ENCODE results near the gene ATAD3A. TPM values are rescaled to one million over a fixed set of nuclear protein-coding genes. Genes with fewer than 3 reads are reported as not detected.

ATAD3A gene
- total RNA-seq, 1 donor from 2014 or later = 32.1 TPM

DNA sequence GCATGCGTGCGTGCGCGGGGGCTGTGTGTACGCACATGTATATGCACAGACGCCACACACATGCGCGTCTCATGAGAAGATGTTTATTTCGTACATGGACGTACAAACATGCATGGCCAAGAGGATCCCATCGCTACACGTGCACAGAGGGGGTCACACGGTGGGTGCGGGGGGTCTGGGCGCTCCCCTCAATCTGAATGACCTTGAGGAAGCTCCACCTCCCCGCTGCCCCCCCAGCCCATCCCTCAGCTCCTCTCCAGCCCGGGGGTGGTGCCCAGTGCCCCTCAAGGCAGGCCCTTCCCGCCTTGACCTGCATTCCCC lies 27.0 kb downstream of the ATAD3A start:
- Mint-ChIP-seq H3K27me3 (ENCODE audit: unreplicated experiment) (peaks cover 12% of the 10 kb centered on the region), H3K36me3 (ENCODE audit: unreplicated experiment) (no peaks in the 10 kb centered on the region), H3K27ac (ENCODE audit: unreplicated experiment) (peak overlapping the region; percentile 33), H3K4me3 (ENCODE audit: unreplicated experiment) (peak overlapping the region; percentile 80), H3K9me3 (ENCODE audit: unreplicated experiment) (peaks cover 9% of the 10 kb centered on the region), H3K4me1 (ENCODE audit: low read depth, unreplicated experiment) (peaks cover 5% of the 10 kb centered on the region)
- TF ChIP-seq, protein P1, sequence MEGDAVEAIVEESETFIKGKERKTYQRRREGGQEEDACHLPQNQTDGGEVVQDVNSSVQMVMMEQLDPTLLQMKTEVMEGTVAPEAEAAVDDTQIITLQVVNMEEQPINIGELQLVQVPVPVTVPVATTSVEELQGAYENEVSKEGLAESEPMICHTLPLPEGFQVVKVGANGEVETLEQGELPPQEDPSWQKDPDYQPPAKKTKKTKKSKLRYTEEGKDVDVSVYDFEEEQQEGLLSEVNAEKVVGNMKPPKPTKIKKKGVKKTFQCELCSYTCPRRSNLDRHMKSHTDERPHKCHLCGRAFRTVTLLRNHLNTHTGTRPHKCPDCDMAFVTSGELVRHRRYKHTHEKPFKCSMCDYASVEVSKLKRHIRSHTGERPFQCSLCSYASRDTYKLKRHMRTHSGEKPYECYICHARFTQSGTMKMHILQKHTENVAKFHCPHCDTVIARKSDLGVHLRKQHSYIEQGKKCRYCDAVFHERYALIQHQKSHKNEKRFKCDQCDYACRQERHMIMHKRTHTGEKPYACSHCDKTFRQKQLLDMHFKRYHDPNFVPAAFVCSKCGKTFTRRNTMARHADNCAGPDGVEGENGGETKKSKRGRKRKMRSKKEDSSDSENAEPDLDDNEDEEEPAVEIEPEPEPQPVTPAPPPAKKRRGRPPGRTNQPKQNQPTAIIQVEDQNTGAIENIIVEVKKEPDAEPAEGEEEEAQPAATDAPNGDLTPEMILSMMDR (IDR thresholded peaks at IDR 0.05; ENCODE audit: partially characterized antibody, unreplicated experiment) = no peak
- no peak for DNase-seq

GRCh38 chr1:1539310-1540089 lies 27.5 kb downstream of the ATAD3A start:
- H3K4me3 Mint-ChIP-seq (ENCODE audit: unreplicated experiment) = peak overlapping the region; percentile 57
- TF ChIP-seq, protein P1 (IDR thresholded peaks at IDR 0.05; ENCODE audit: partially characterized antibody, unreplicated experiment) = no peak
- peak; percentile 62 for DNase-seq
- peaks cover 5% of the 10 kb centered on the region for H3K4me1 Mint-ChIP-seq (ENCODE audit: low read depth, unreplicated experiment)
- peaks cover 9% of the 10 kb centered on the region for H3K9me3 Mint-ChIP-seq (ENCODE audit: unreplicated experiment)
- no peak overlapping the region for H3K27ac Mint-ChIP-seq (ENCODE audit: unreplicated experiment)
- no peaks in the 10 kb centered on the region for H3K36me3 Mint-ChIP-seq (ENCODE audit: unreplicated experiment)
- peaks cover 12% of the 10 kb centered on the region for H3K27me3 Mint-ChIP-seq (ENCODE audit: unreplicated experiment)

DNA sequence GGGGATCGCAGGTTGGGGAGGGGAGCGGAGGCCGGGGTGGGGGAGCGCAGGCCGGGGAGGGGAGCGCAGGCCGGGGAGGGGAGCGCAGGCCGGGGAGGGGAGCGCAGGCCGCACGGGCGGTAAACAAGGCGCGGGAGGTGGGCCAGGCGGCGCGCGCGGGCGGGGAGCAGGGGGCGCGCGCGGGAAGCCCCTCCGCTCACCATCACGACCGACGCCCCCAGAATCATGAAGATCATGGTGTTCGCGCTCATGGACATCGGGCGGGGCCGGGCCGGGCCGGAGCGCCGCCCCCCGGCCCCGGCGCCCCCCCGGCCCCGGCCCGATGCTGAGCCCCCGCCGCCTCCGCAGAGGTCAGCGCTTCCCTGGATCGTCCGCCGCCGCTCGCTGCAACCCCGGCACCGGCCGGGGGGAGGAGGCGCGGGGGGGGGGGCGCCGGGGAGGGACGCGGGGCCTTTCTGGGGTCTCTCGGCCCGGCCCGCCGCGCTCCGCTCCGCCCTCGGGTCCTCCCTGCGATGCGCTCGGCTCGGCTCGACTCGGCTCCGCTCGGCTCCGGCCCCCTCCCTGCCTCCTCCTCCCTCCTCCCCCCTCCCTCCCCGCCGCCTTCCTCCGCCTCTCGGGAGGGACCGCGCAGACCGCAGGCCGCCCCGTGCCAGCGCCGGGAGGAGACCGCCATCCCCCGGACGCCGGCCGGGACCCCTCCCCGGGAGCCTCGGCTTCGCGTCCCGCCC lies 28.3 kb downstream of the ATAD3A start, which contains the start of gene TMEM240:
TMEM240 (minus strand) TSS at position 535 of the 728 bp plus-strand sequence; CDS start at position 257, 278 bp downstream.
- peaks cover 12% of the 10 kb centered on the region for H3K27me3 Mint-ChIP-seq (ENCODE audit: unreplicated experiment)
- peaks cover 9% of the 10 kb centered on the region for H3K9me3 Mint-ChIP-seq (ENCODE audit: unreplicated experiment)
- H3K27ac Mint-ChIP-seq (ENCODE audit: unreplicated experiment) = no peak within 1 kb of the TSS

DNA sequence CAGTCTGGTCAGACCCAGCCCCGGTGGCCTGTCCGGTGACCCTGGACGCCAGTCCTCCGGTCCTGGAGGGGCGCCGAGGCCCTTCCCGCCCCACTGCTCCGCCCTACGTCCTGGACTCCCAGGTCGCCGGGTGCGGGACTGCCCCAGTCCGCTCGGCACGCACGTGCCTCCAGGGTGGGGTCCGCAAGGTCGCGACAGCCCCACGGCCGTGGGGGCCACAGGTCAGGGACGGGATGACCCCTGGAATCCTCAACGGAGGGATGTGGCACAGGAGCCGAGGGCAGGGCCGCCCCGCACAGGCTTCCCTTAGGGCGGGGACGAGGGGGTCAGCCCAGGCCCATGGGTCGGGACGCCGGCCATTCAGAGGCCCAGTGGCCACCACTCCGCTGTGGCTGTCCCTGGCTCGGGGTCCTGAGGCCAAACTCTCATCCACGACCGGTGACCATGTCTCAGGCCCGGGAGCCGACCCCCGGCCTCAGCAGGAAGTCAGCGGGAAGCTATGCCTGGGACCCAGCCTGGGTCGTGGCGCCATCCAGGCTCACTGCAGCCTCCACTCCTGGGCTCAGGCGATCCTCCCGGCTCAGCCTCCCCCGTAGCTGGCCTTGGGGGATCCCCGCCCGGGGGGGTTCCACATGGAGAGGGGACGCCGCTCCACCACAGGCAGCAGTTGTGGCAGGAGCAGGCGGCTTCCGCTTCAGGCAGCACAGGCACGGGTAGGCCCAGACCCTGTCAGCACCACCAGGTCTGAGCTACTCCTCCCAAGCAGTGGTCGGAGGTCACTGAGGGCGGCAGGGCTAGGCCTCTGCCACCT lies 29.1 kb downstream of the ATAD3A start:
- TF ChIP-seq, protein P1 (IDR thresholded peaks at IDR 0.05; ENCODE audit: partially characterized antibody, unreplicated experiment) = no peak
- Mint-ChIP-seq H3K27ac (ENCODE audit: unreplicated experiment) (no peak overlapping the region), H3K9me3 (ENCODE audit: unreplicated experiment) (peaks cover 9% of the 10 kb centered on the region), H3K4me3 (ENCODE audit: unreplicated experiment) (no peak overlapping the region), H3K36me3 (ENCODE audit: unreplicated experiment) (no peaks in the 10 kb centered on the region), H3K27me3 (ENCODE audit: unreplicated experiment) (peaks cover 12% of the 10 kb centered on the region), H3K4me1 (ENCODE audit: low read depth, unreplicated experiment) (peaks cover 5% of the 10 kb centered on the region)
- DNase-seq = peak; percentile 16

More for the DNA sequence above, 28.3 kb downstream of the ATAD3A start, which contains the start of gene TMEM240:
- H3K4me3 Mint-ChIP-seq (ENCODE audit: unreplicated experiment) = no peak within 1 kb of the TSS
- TF ChIP-seq, protein P1 (IDR thresholded peaks at IDR 0.05; ENCODE audit: partially characterized antibody, unreplicated experiment) = no peak
- peaks cover 5% of the 10 kb centered on the region for H3K4me1 Mint-ChIP-seq (ENCODE audit: low read depth, unreplicated experiment)
- peak; percentile 92 for DNase-seq
- no peaks in the 10 kb centered on the region for H3K36me3 Mint-ChIP-seq (ENCODE audit: unreplicated experiment)
